Sigmoid colon (tissue), 4 donors: ENCODE data around the gene TBC1D10A.

Experiments
- CTCF ChIP-seq, 4 experiments: fragments of 450-650 bp in 3 of 4; fragments of 200-600 bp in 1 of 4; IDR thresholded peaks; one replicate each; pipeline ENCODE4 v1.5.1; 2016 to 2019; ENCODE audit warnings: antibody characterized with exemption in 4 of 4, mild to moderate bottlenecking in 3 of 4, moderate library complexity in 2 of 4
- EP300 ChIP-seq, 4 donors: sonication (generic); formaldehyde crosslinking; IDR thresholded peaks; one replicate each; pipeline ENCODE4 v1.6.1; 2017; ENCODE audit warnings: antibody characterized with exemption in 4 of 4

- TF ChIP-seq CTCF (IDR thresholded peaks at IDR 0.05): no peak
- no peak for TF ChIP-seq EP300 (IDR thresholded peaks at IDR 0.05)
These were observed 47.5 kb downstream of the TBC1D10A start for GRCh38 chr22:30279046-30279788.
